HG03108 (cell line): Measurements from ENCODE around the gene GABRB2.
A peak's percentile ranks its signal among the peaks of the same experiment; 100 is the strongest.
"Not testable (repeated sequence)": the region's sequence is repeated elsewhere in the genome, so short reads cannot be mapped to it uniquely, and the experiment has no call there.

Experiments used
- ATAC-seq: cut with Tn5 transposase; IDR thresholded peaks from one replicate; pipeline ENCODE4 v1.9.1; 2021; ENCODE audit warnings: moderate library complexity; ENCODE audit not compliant: unreplicated experiment

GABRB2 gene

DNA sequence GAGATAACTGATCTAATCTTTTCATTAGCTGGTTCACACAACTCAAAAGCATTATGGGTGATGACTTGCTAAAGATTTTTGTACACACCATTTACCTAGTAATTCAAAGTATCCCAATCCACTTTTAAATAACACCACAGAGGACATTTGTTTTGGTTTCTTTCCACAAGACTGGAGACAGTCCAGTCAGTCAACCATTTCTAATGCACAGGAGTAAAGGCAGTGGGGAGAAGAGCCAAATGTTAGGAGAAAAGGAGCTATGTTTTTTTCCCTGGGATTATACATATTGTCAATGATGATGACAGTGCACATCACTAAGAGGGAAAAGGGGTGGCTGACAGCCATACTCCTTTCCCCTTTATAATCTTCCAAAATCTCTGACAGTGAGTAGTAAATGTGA lies 240.9 kb downstream of the GABRB2 start:
- ATAC-seq, result no peak

DNA sequence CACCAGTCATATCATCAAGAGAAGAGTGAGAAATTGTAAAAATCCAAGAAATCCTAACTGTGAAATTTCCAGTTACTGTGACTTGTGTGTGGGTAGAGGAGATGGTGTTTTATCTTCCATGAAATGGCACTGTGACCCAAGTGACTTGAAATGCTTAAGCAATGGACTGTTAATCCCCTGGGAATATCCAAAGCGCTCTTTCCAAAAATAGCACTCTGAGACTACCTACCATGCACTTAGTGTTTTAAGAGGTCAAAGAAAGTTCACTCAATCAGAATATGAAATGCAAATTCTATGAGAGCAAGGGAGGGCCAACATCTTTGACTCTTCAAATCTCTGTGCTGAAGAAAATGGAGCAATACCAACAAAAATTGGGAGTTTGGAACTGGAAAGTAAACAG lies 244.0 kb downstream of the GABRB2 start:
- no peak for ATAC-seq

DNA sequence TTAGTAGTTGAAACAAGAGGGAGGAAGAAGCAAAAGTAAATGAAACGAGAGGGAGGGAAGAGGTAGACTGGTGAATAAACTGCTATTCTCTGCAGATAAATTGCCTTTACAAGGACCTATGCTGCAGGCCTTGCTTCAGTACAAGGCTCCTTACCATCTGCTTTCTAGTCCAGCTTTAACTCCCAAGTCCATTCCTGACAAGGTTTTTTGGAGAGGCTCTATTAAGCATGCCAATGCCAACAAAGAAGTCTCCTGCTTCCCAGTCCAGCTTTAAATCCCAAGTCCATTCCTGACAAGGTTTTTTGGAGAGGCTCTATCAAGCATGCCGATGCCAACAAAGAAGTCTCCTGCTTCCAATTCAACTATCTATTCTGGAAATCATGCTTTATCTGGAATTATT lies 244.9 kb downstream of the GABRB2 start:
- no peak for ATAC-seq

DNA sequence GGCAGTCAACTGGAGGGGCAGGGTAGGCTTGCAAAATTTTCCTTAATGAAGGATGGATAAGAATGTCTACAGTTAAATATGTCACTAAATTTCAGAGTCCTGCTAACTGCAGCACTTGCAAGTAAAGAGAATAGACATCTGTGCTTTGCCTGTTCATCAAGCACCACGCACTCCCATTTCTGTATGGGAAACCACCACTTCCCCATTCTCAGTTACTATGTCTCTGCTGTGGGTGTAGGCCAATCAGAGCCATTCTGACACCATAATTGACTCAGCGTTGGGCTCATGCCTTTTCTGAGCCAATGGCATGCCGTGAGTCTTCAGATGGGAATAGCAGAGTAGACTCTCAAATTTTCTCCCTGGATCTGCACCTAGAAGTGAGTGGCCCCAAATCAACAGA lies 247.5 kb downstream of the GABRB2 start:
- ATAC-seq, result peak; percentile 80

DNA sequence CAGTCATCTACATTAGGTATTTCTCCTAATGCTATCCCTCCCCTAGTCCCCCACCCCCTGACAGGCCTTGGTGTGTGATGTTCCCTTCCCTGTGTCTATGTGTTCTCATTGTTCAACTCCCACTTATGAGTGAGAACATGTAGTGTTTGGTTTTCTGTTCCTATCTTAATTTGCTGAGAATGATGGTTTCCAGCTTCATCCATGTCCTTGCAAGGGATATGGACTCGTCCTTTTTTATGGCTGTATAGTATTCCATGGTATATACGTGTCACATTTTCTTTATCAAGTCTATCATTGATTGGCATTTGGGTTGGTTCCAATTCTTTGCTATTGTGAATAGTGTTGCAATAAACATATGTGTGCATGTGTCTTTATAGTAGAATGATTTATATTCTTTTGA lies 249.1 kb downstream of the GABRB2 start:
- not testable (repeated sequence) for ATAC-seq

- ATAC-seq, result no peak
Observed at GRCh38 chr5:161295721-161296250, 250.7 kb downstream of the GABRB2 start.

GRCh38 chr5:161288071-161288470 lies 258.5 kb downstream of the GABRB2 start:
- no peak for ATAC-seq

DNA sequence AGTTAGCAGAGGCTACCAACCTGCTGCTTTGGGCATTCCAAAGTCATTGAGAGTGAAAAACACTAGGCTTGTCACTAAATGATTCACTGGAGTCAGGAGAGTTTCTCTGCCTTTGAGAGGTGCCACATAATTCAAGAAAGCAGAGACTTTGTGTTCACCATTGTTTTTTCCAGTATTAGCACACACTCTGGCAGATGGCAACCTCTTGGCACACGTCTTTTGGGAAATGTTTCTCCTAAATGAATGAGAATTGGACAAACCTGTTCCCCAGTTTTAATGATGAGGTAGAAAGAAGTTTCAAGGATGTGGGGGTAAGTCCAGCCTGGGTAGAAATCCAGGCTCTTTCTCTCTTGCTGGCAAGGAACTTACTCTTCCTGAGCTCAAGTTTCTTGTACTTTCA lies 259.1 kb downstream of the GABRB2 start:
- no peak for ATAC-seq

DNA sequence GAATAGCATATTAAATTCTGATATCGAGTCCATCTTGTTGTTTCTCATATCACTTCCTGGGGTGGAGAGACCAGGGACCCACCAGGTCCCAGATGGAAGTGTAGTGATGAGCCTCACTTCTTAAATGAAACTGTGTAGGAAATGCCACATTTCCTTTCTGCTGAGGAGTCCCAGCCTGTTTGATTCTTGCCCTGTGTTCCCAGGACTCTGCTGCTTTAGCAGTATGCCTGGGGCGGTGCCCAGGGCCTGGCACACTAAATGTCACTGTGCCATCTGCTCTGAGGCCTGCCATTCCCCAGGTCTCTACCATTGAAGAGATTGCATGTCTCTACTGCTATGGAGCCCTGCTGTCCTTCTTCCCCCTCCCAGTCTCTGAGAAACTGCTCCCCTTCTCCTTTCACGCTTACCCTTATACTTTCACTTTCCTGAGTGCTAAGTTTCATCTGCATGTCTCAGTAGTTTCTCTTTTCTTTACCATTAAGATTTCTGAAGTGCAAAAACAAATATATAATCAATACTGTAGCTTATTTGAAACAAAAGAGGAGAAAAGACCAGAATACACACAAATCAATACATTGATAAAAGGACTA lies 260.4 kb downstream of the GABRB2 start:
- ATAC-seq, result peak; percentile 91

DNA sequence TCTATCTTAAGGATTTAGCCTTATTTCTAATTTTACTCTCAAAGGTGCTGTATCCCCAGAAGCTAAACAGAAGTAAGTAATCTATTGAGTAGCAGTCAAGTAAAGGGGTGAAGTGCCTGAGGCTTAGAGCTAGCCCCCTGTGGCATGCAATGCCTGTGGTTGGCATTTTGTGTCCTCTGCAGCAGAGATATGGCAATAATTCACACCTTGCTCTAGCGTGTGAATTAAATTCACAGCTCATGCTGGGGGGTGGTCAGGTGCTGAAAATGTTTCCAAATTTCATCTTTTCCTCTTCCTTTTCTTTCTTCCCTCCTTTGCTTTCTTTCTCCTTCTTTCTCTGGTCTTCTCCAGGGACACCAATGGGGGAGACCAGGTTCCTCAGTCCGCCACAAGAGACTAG lies 262.1 kb downstream of the GABRB2 start:
- no peak for ATAC-seq

DNA sequence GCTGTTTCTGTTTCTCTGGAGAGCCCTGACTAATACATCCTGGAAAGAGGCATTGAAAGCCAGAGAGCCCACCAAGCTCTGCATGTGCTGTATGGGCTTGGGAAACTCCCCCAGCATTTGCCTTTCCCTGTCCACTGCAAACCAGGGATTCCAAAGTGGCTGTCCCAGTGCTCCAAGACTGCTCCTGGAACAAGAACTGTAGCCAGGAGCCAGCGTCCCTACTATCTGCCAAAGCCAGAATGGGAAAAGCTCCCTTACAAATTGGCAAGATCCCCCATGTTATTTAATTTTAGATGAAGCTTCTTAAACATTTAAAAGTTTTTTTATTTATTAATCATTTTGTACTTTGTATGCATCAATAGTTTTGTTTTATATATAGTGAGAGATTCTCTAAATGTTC lies 263.2 kb downstream of the GABRB2 start:
- ATAC-seq, result no peak

GRCh38 chr5:161278739-161279660 lies 267.5 kb downstream of the GABRB2 start:
- ATAC-seq, result no peak

DNA sequence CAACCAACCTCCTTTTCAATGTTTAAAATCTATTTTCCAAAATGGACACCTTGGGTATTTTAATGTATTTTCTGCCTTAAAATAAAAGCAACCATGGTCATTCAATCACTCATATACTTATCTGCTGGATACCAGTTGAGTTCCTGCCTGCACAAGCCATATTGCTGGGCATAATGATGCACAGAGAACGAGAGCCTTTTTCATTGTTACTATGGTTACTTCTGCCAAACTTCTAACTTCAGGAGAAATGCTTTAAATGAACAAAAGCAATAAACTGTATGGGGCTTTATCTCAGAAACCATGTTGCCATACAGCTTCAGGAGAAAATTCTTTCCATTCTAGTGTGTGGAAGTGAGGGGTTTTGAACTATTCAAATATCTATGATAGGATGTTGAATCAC lies 269.5 kb downstream of the GABRB2 start:
- ATAC-seq, result no peak

- no peak for ATAC-seq
Observed at GRCh38 chr5:161274951-161275350, 271.6 kb downstream of the GABRB2 start.

GRCh38 chr5:161273410-161273809 lies 273.1 kb downstream of the GABRB2 start:
- no peak for ATAC-seq

DNA sequence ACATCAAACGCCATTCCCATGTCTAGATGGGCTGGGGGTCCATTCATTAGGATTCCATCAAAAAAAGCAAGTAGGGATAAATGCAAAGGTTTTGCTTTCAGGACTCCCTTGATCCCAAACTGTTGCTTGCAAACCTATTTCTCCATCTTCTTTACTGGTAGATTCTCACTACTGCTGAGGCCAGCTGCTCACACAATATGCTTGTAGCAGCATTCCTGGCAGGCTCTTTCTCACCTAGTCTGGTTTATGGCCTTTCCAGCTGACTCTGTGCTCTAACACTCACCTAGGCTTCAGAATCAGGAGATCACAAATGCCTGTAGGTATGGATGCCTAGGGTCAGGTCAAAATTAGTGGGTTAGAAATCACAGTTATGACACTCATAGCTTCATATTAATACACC lies 274.7 kb downstream of the GABRB2 start:
- ATAC-seq, result no peak

DNA sequence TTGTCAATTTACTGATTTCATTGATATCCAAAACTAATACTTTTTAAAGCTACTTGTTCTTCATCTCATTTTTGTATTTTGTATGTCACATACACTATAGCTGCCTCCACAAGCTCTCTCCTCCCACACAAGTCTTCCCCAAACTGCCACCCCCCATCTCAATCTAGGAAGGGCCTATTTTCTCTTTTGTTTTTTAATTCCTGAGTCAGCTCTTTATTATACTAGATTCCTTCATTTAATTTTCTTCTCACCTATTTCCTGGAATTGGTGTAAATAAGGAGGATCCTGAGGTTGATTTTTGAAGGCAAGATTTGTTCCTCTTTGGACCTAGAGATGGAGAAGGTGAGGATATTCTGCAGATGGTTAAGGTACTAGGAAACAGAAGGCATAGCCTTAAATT lies 277.4 kb downstream of the GABRB2 start:
- no peak for ATAC-seq

DNA sequence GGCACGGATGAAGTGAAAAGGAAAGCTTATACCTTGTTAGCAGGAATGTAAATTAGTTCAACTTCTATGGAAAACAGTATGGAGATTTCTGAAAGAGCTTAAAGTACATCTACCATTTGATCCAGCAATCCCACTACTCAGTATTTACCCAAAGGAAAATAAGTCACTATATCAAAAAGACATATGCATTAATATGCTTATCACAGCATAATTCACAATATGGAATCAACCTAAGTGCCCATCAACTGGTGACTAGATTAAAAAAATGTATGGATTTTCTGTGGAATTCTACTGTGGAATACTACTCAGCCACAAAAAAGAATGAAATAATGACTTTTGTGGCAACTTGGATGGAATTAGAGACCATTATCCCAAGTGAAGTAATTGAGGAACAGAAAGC lies 279.6 kb downstream of the GABRB2 start:
- no peak for ATAC-seq

GRCh38 chr5:161265006-161265405 lies 281.5 kb downstream of the GABRB2 start:
- ATAC-seq, result no peak

DNA sequence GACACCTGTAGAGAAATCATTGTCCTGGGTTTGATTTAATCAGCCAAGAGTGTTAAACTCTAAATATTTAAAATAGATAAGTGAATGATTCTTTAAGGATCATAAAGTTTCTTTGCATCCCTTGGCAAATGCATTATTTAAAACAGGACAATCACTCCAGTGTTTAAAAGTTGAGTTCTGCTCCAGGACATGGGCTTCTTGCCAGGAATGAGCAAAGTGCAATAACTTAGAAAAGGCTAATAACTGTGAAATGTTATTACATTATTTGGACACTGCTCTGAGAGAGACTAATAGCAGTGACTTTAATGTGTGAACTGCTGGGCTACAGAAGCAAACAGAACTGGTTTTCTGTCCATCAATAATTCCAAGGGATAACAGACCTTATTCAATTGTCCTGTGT lies 283.3 kb downstream of the GABRB2 start:
- no peak for ATAC-seq

- ATAC-seq, result peak; percentile 49
Observed at GRCh38 chr5:161261668-161262323, 284.7 kb downstream of the GABRB2 start.

GRCh38 chr5:161258438-161258837 lies 288.1 kb downstream of the GABRB2 start:
- ATAC-seq, result no peak
